Neural progenitor cell (in vitro differentiated cells): Measurements from ENCODE around the gene LIN28A. TPM values are rescaled to one million over a fixed set of nuclear protein-coding genes. Genes with fewer than 3 reads are reported as not detected.

ENCODE experiments used
- DNase-seq: peaks from one replicate; pipeline ENCODE4 v3.0.0-alpha.2; 2016; ENCODE audit warnings: low spot score
- H2AFZ ChIP-seq: fragments of 200-600 bp; sonication (generic); replicated peaks from 2 replicates; pipeline ENCODE4 v1.6.1; 2016; ENCODE audit warnings: antibody characterized with exemption
- H3F3A ChIP-seq: fragments of 200-600 bp; sonication (generic); 2 replicates; pipeline ENCODE4 v1.6.1; 2016; ENCODE audit warnings: antibody characterized with exemption, low read depth
- H3K27ac ChIP-seq: fragments of 200-600 bp; sonication (generic); 2 replicates; pipeline ENCODE4 v1.5.1; 2016; ENCODE audit warnings: mild to moderate bottlenecking
- H3K27me3 ChIP-seq: fragments of 200-600 bp; sonication (generic); 2 replicates; pipeline ENCODE4 v1.6.1; 2016; ENCODE audit warnings: mild to moderate bottlenecking, moderate library complexity
- H3K36me3 ChIP-seq: fragments of 200-600 bp; sonication (generic); 2 replicates; pipeline ENCODE4 v1.5.1; 2016
- H3K4me1 ChIP-seq: fragments of 200-600 bp; sonication (generic); 2 replicates; pipeline ENCODE4 v1.6.1; 2016; ENCODE audit warnings: mixed run types
- H3K4me2 ChIP-seq: fragments of 200-600 bp; sonication (generic); 2 replicates; pipeline ENCODE4 v1.6.1; 2016
- H3K4me3 ChIP-seq: fragments of 200-600 bp; sonication (generic); 2 replicates; pipeline ENCODE4 v1.5.1; 2016
- H3K79me2 ChIP-seq: fragments of 200-600 bp; sonication (generic); 2 replicates; pipeline ENCODE4 v1.6.1; 2016; ENCODE audit warnings: low read depth
- H3K9ac ChIP-seq: fragments of 200-600 bp; sonication (generic); 2 replicates; pipeline ENCODE4 v1.6.1; 2016
- H3K9me3 ChIP-seq: fragments of 200-600 bp; sonication (generic); 2 replicates; pipeline ENCODE4 v1.5.1; 2016; ENCODE audit warnings: low read depth
- H4K20me1 ChIP-seq: fragments of 200-600 bp; sonication (generic); 2 replicates; pipeline ENCODE4 v1.6.1; 2016; ENCODE audit warnings: low read depth
- H3K27ac Mint-ChIP-seq: 3 replicates; pipeline ENCODE4 v1.8.0; 2021; ENCODE audit warnings: mixed read lengths
- H3K27me3 Mint-ChIP-seq: 2 replicates; pipeline ENCODE4 v1.8.0; 2022; ENCODE audit warnings: low read depth, mild to moderate bottlenecking, inconsistent platforms, moderate library complexity, mixed read lengths; ENCODE audit not compliant: insufficient read depth
- H3K36me3 Mint-ChIP-seq: 3 replicates; pipeline ENCODE4 v1.8.0; 2021; ENCODE audit warnings: mixed read lengths
- H3K4me1 Mint-ChIP-seq: 3 replicates; pipeline ENCODE4 v1.8.0; 2021; ENCODE audit warnings: mixed read lengths
- H3K4me3 Mint-ChIP-seq: 3 replicates; pipeline ENCODE4 v1.8.0; 2021; ENCODE audit warnings: mild to moderate bottlenecking, moderate library complexity, mixed read lengths
- H3K9me3 Mint-ChIP-seq: 3 replicates; pipeline ENCODE4 v1.8.0; 2020; ENCODE audit warnings: mixed read lengths
- CTCF ChIP-seq: fragments of 200-600 bp; sonication (generic); IDR thresholded peaks from 2 replicates; pipeline ENCODE4 v1.5.1; 2017; ENCODE audit warnings: antibody characterized with exemption, mild to moderate bottlenecking
- EZH2 ChIP-seq: fragments of 200-600 bp; sonication (generic); IDR thresholded peaks from 2 replicates; pipeline ENCODE4 v1.6.1; 2017; ENCODE audit warnings: antibody characterized with exemption, mild to moderate bottlenecking, moderate library complexity
- EZH2phosphoT487 ChIP-seq: fragments of 200-600 bp; sonication (generic); IDR thresholded peaks from 2 replicates; pipeline ENCODE4 v1.6.1; 2017; ENCODE audit warnings: antibody characterized with exemption
- total RNA-seq: library from RNA; depleted of rRNA; stranded (reverse); fragments of >200 nt; gene quantifications from 2 replicates; pipeline ENCODE4 v1.2.3, GENCODE V29; 2015; ENCODE audit warnings: low replicate concordance

The LIN28A gene
- total RNA-seq, 1 donor from 2014 or later = 1,384 TPM

- H3K4me3 Mint-ChIP-seq = peak overlapping the region; percentile 76
- peaks cover 2% of the 10 kb centered on the region for H3K27me3 Mint-ChIP-seq
- peak overlapping the region; percentile 95 for H3K27ac Mint-ChIP-seq
- Histone ChIP-seq H3K4me2 (peak overlapping the region; percentile 100), H3K4me3 (peak overlapping the region; percentile 43), H3K4me1 (peaks cover 92% of the 10 kb centered on the region), H3K27ac (peak overlapping the region; percentile 99), H3K9ac (peak overlapping the region; percentile 43), H3K79me2 (peaks cover 98% of the 10 kb centered on the region), H3F3A (peaks cover 97% of the 10 kb centered on the region), H2AFZ (no peak overlapping the region), H3K9me3 (no peaks in the 10 kb centered on the region), H4K20me1 (peaks cover 92% of the 10 kb centered on the region), H3K27me3 (no peaks in the 10 kb centered on the region), H3K36me3 (peaks cover 23% of the 10 kb centered on the region)
- no peak for DNase-seq
- TF ChIP-seq EZH2 (no peak), CTCF (no peak), EZH2phosphoT487 (no peak)
- peaks cover 19% of the 10 kb centered on the region for H3K36me3 Mint-ChIP-seq
- H3K9me3 Mint-ChIP-seq = no peaks in the 10 kb centered on the region
- H3K4me1 Mint-ChIP-seq = peaks cover 70% of the 10 kb centered on the region
These were observed 8.9 kb downstream of the LIN28A start for GRCh38 chr1:26419494-26419893.

GRCh38 chr1:26429721-26430120 is 19.1 kb downstream of the LIN28A start:
- peak overlapping the region; percentile 74 for H3K4me3 Mint-ChIP-seq

GRCh38 chr1:26431979-26432695 is 21.5 kb downstream of the LIN28A start, which contains the start of gene DHDDS:
Gene DHDDS (plus strand): TSS chr1:26432321. CDS start chr1:26432946, 625 bp downstream.
- H3K79me2 ChIP-seq = peaks cover 53% of the 10 kb centered on the region
- Mint-ChIP-seq H3K4me3 (peak within 1 kb of the TSS; percentile 99), H3K4me1 (peaks cover 40% of the 10 kb centered on the region), H3K9me3 (no peaks in the 10 kb centered on the region), H3K27ac (peak within 1 kb of the TSS; percentile 93), H3K27me3 (peaks cover 2% of the 10 kb centered on the region), H3K36me3 (peaks cover 2% of the 10 kb centered on the region)
- peak; percentile 97 for DNase-seq
- H3K9ac ChIP-seq = peak within 1 kb of the TSS; percentile 6
- no peak for TF ChIP-seq CTCF
- no peak for TF ChIP-seq EZH2
- no peak for TF ChIP-seq EZH2phosphoT487
- peaks cover 16% of the 10 kb centered on the region for H4K20me1 ChIP-seq
- peak within 1 kb of the TSS; percentile 84 for H3K4me2 ChIP-seq
- no peak within 1 kb of the TSS for H2AFZ ChIP-seq
- H3K4me1 ChIP-seq = peaks cover 46% of the 10 kb centered on the region
- peak within 1 kb of the TSS; percentile 99 for H3K27ac ChIP-seq
- H3K27me3 ChIP-seq = no peaks in the 10 kb centered on the region
- no peaks in the 10 kb centered on the region for H3K9me3 ChIP-seq
- H3K4me3 ChIP-seq = peak within 1 kb of the TSS; percentile 64
- H3F3A ChIP-seq = peaks cover 55% of the 10 kb centered on the region
- no peaks in the 10 kb centered on the region for H3K36me3 ChIP-seq

More at GRCh38 chr1:26429721-26430120, 19.1 kb downstream of the LIN28A start:
- Histone ChIP-seq H3K27ac (peak overlapping the region; percentile 99), H3K79me2 (peaks cover 77% of the 10 kb centered on the region), H2AFZ (no peak overlapping the region), H3K4me2 (peak overlapping the region; percentile 84), H3K36me3 (peaks cover 6% of the 10 kb centered on the region), H4K20me1 (peaks cover 39% of the 10 kb centered on the region), H3K9ac (no peak overlapping the region), H3K27me3 (no peaks in the 10 kb centered on the region), H3F3A (peaks cover 79% of the 10 kb centered on the region), H3K4me1 (peaks cover 64% of the 10 kb centered on the region), H3K9me3 (no peaks in the 10 kb centered on the region), H3K4me3 (peak overlapping the region; percentile 64)
- Mint-ChIP-seq H3K4me1 (peaks cover 40% of the 10 kb centered on the region), H3K9me3 (no peaks in the 10 kb centered on the region), H3K27ac (peak overlapping the region; percentile 80), H3K36me3 (peaks cover 24% of the 10 kb centered on the region), H3K27me3 (peaks cover 2% of the 10 kb centered on the region)
- peak; percentile 92 for DNase-seq
- TF ChIP-seq EZH2phosphoT487 (peak; percentile 49), EZH2 (no peak)

GRCh38 chr1:26432793-26433192 is 22.2 kb downstream of the LIN28A start:
- H3K4me3 Mint-ChIP-seq = peak overlapping the region; percentile 99
- peak overlapping the region; percentile 64 for H3K4me3 ChIP-seq
- peaks cover 10% of the 10 kb centered on the region for H4K20me1 ChIP-seq
- no peaks in the 10 kb centered on the region for H3K9me3 ChIP-seq
- no peaks in the 10 kb centered on the region for H3K27me3 ChIP-seq
- no peak overlapping the region for H3K27ac Mint-ChIP-seq
- DNase-seq = no peak
- H3K4me2 ChIP-seq = peak overlapping the region; percentile 84
- no peak overlapping the region for H3K27ac ChIP-seq
- H3F3A ChIP-seq = peaks cover 49% of the 10 kb centered on the region
- H3K4me1 ChIP-seq = peaks cover 39% of the 10 kb centered on the region
- no peaks in the 10 kb centered on the region for H3K9me3 Mint-ChIP-seq
- H2AFZ ChIP-seq = no peak overlapping the region
- TF ChIP-seq EZH2phosphoT487 (no peak), CTCF (no peak), EZH2 (no peak)
- H3K9ac ChIP-seq = peak overlapping the region; percentile 6
- peaks cover 38% of the 10 kb centered on the region for H3K4me1 Mint-ChIP-seq
- H3K36me3 ChIP-seq = no peaks in the 10 kb centered on the region
- no peaks in the 10 kb centered on the region for H3K36me3 Mint-ChIP-seq
- peaks cover 46% of the 10 kb centered on the region for H3K79me2 ChIP-seq
- peaks cover 2% of the 10 kb centered on the region for H3K27me3 Mint-ChIP-seq
